Measurements from ENCODE around the gene CSTF1.

GRCh38 chr20:56418385-56418861, 26.0 kb downstream of the CSTF1 start:
- no peak for TF ChIP-seq CTCF (IDR thresholded peaks at IDR 0.05; ENCODE audit: low read depth, low read length)
- no peak for TF ChIP-seq EZH2phosphoT487 (IDR thresholded peaks at IDR 0.05; ENCODE audit: low read depth)

Data from OCI-LY3 (cell line).